ENCODE results near the gene DENR. TPM values are rescaled to one million over a fixed set of nuclear protein-coding genes. Genes with fewer than 3 reads are reported as not detected.
"Not testable (repeated sequence)": the region's sequence is repeated elsewhere in the genome, so short reads cannot be mapped to it uniquely, and the experiment has no call there.

DENR gene
- total RNA-seq (23.6 and 31.7 TPM in 2 replicates), polyA plus RNA-seq (87.6 and 88.2 TPM in 2 replicates)

GRCh38 chr12:122752464-122753318, at the start of gene DENR:
Gene DENR, plus strand, starts transcription at chr12:122752824. Its CDS starts 878 bp downstream, at chr12:122753702.
- H3K27ac ChIP-seq: peak within 1 kb of the TSS; percentile 92
- DNase-seq (ENCODE audit: low read depth in 1 of 2, low spot score in 1 of 2): peak; percentile 97 to 98
- H3K4me3 ChIP-seq: peak within 1 kb of the TSS; percentile 65
- H3K27me3 ChIP-seq: no peaks in the 10 kb centered on the region
- H3K9me3 ChIP-seq (ENCODE audit: low read depth): no peaks in the 10 kb centered on the region
- H3K4me1 ChIP-seq (ENCODE audit: low read depth): peaks cover 8% of the 10 kb centered on the region
- H3K36me3 ChIP-seq: peaks cover 29% of the 10 kb centered on the region
- TF ChIP-seq CTCF (IDR thresholded peaks at IDR 0.05; ENCODE audit: low read depth, low read length): peak; percentile 88

- not testable (repeated sequence) for H3K36me3 ChIP-seq; H3K27me3 ChIP-seq; H3K4me1 ChIP-seq (ENCODE audit: low read depth); H3K9me3 ChIP-seq (ENCODE audit: low read depth); H3K4me3 ChIP-seq; H3K27ac ChIP-seq
- DNase-seq (ENCODE audit: low read depth in 1 of 2, low spot score in 1 of 2): peak in 1 of 2 donors; percentile 41
Measured at GRCh38 chr12:122702890-122703611, 49.6 kb upstream of the DENR start, which contains the start of gene HCAR2. Gene HCAR2, minus strand, starts transcription at chr12:122703357. Its CDS starts 74 bp downstream, at chr12:122703283.

GRCh38 chr12:122703841-122704240, 48.8 kb upstream of the DENR start:
- not testable (repeated sequence) for H3K27ac ChIP-seq; H3K4me1 ChIP-seq (ENCODE audit: low read depth); H3K9me3 ChIP-seq (ENCODE audit: low read depth); DNase-seq (ENCODE audit: low read depth in 1 of 2, low spot score in 1 of 2); H3K4me3 ChIP-seq; H3K27me3 ChIP-seq; H3K36me3 ChIP-seq

- not testable (repeated sequence) for H3K27me3 ChIP-seq; H3K36me3 ChIP-seq; DNase-seq (ENCODE audit: low read depth in 1 of 2, low spot score in 1 of 2); H3K27ac ChIP-seq; H3K4me1 ChIP-seq (ENCODE audit: low read depth); H3K4me3 ChIP-seq; H3K9me3 ChIP-seq (ENCODE audit: low read depth)
Measured at GRCh38 chr12:122709287-122709686, 43.3 kb upstream of the DENR start.

- H3K4me3 ChIP-seq; H3K9me3 ChIP-seq (ENCODE audit: low read depth); H3K36me3 ChIP-seq; H3K27ac ChIP-seq; H3K4me1 ChIP-seq (ENCODE audit: low read depth); H3K27me3 ChIP-seq; DNase-seq (ENCODE audit: low read depth in 1 of 2, low spot score in 1 of 2): not testable (repeated sequence)
Measured at GRCh38 chr12:122710341-122710740, 42.3 kb upstream of the DENR start.

- H3K4me1 ChIP-seq (ENCODE audit: low read depth); H3K4me3 ChIP-seq; H3K27ac ChIP-seq; H3K9me3 ChIP-seq (ENCODE audit: low read depth); DNase-seq (ENCODE audit: low read depth in 1 of 2, low spot score in 1 of 2); H3K36me3 ChIP-seq; H3K27me3 ChIP-seq: not testable (repeated sequence)
Measured at GRCh38 chr12:122711266-122711665, 41.4 kb upstream of the DENR start.

GRCh38 chr12:122713491-122714188, 39.0 kb upstream of the DENR start:
- H3K9me3 ChIP-seq (ENCODE audit: low read depth); DNase-seq (ENCODE audit: low read depth in 1 of 2, low spot score in 1 of 2); H3K4me3 ChIP-seq; H3K36me3 ChIP-seq; H3K27ac ChIP-seq; H3K27me3 ChIP-seq; H3K4me1 ChIP-seq (ENCODE audit: low read depth): not testable (repeated sequence)

GRCh38 chr12:122715211-122715610, 37.4 kb upstream of the DENR start:
- H3K4me1 ChIP-seq (ENCODE audit: low read depth); H3K9me3 ChIP-seq (ENCODE audit: low read depth); H3K27ac ChIP-seq; H3K27me3 ChIP-seq; H3K4me3 ChIP-seq; H3K36me3 ChIP-seq: not testable (repeated sequence)
- peak in 1 of 2 donors; percentile 52 for DNase-seq (ENCODE audit: low read depth in 1 of 2, low spot score in 1 of 2)

GRCh38 chr12:122716658-122717057, 36.0 kb upstream of the DENR start, which contains the start of gene HCAR3:
Gene HCAR3, minus strand, starts transcription at chr12:122716811. Its CDS starts 74 bp downstream, at chr12:122716737.
- not testable (repeated sequence) for DNase-seq (ENCODE audit: low read depth in 1 of 2, low spot score in 1 of 2); H3K27me3 ChIP-seq; H3K36me3 ChIP-seq; H3K27ac ChIP-seq; H3K9me3 ChIP-seq (ENCODE audit: low read depth); H3K4me1 ChIP-seq (ENCODE audit: low read depth); H3K4me3 ChIP-seq
